IPS DF 4.7 (cell line): Measurements from ENCODE around the gene MYO1H.
"Not testable (repeated sequence)": the region's sequence is repeated elsewhere in the genome, so short reads cannot be mapped to it uniquely, and the experiment has no call there.

Source experiments
- DNase-seq: peaks from one replicate; pipeline ENCODE4 v3.0.0-alpha.2; 2013; ENCODE audit warnings: low spot score; ENCODE audit errors: extremely low read depth

MYO1H gene

DNA sequence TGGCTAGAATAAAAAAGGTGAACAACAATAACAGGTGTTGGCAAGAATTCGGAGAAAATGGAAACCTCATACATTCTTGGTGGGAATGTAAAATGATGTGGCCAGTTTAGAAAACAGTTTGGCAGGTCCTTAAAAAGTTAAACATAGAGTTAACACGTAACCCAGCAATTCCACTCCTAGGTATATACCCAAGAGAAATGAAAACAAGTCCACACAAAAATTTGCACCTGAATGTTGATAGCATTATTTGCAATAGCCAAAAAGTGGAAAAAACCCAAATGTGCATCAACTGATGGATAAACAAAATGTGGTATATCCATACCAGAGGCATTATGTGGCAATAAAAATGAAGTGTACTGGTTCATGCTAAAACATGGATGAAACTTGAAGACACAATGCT is 2.3 kb upstream of the MYO1H start:
- DNase-seq = no peak

GRCh38 chr12:109346920-109347319 is 780 bp upstream of the MYO1H start:
- DNase-seq = no peak

DNA sequence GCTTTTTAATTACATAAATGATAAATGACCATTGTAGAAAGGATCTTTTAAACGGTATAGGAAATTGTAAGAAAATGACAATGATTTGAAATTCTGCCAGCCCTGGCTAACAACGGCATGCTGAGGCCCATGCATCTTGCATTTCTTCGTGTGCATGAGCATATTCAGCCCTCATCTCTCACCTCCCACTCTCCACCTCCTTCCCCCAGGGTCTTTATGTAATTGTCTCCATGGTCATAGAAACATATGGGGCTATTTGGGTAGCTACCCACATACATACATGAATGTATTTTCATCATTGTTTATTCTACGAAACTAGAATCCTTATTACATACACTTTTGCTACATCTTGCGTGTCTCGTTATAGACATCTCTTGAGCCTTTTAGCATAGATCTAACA is 4.5 kb downstream of the MYO1H start:
- no peak for DNase-seq

DNA sequence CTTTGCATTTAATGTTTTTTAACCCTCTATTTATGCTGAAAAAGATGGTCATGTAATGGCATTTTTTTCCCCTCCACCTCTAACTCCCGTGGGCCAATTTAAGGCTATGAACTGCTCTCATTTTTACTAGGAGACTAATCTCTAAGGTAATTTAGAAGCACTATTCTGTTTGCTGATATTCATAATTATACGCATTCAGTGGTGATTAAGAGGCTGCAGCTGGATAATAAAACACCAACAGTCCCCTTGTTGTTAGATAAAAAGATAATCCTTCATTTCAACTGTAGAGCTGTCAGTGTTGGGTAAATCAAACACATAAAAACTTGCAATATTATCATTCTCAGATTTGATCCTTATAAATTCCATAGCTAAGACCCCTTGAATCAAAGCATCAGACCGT is 8.9 kb downstream of the MYO1H start:
- no peak for DNase-seq

DNA sequence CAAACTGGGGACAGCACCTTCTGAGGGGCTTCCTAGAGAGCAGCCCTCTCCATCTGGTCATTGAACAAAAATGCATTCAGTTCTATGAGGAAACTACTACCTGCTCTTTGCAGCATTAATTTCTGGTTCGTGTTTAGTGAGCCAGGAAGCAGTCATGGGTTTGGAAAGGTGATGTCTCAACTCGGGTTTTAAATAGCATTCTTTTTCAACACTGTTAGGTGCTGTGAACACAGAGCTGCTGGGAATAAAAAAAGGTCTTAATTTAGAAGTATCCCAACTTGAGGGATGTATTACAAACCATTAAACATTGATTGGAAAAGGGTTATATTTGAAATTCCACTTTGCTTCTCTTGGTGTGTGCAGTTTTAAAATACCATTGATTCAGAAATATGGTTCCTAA is 9.3 kb downstream of the MYO1H start:
- DNase-seq = no peak

- DNase-seq = no peak
Measured at GRCh38 chr12:109358154-109358869, 10.6 kb downstream of the MYO1H start.

- DNase-seq = no peak
Measured at GRCh38 chr12:109359131-109359690, 11.5 kb downstream of the MYO1H start.

DNA sequence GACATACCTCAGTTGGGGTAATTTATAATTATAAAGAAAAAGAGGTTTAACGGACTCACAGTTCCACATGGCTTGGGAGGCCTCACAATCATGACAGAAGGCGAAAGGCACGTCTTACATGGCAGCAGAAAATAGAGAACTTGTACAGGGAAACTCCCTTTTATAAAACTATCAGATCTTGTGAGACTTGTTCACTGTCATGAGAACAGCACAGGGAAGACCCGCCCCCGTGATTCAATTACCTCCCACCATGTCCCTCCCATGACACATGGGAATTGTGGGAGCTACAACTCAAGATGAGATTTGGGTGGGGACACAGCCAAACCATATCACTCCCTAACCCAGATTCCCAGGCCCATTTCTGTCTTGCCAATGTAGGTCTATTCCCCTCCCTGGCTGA is 22.1 kb downstream of the MYO1H start:
- no peak for DNase-seq

- DNase-seq = no peak
Measured at GRCh38 chr12:109377139-109377685, 29.5 kb downstream of the MYO1H start.

DNA sequence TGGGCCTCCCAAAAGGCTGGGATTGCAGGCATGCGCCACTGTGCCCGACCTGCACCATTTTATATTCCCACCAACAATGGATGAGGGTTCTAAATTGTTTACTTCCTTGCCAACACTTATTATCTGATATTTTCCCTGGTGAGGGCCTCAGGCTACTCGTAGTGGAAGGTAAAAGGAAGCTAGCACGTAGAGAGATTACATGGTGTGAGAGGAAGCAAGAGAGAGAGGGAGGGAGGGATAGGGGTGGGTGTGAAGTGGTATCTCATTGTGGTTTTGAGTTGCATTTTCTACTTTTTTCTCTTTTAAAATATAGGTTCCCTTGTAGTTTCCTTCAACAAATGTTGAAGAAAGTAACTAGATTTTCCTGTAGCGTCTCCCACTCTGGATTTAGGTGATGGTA is 30.9 kb downstream of the MYO1H start:
- DNase-seq = no peak

GRCh38 chr12:109382031-109382430 is 34.3 kb downstream of the MYO1H start:
- no peak for DNase-seq

GRCh38 chr12:109383240-109383639 is 35.5 kb downstream of the MYO1H start:
- no peak for DNase-seq

DNA sequence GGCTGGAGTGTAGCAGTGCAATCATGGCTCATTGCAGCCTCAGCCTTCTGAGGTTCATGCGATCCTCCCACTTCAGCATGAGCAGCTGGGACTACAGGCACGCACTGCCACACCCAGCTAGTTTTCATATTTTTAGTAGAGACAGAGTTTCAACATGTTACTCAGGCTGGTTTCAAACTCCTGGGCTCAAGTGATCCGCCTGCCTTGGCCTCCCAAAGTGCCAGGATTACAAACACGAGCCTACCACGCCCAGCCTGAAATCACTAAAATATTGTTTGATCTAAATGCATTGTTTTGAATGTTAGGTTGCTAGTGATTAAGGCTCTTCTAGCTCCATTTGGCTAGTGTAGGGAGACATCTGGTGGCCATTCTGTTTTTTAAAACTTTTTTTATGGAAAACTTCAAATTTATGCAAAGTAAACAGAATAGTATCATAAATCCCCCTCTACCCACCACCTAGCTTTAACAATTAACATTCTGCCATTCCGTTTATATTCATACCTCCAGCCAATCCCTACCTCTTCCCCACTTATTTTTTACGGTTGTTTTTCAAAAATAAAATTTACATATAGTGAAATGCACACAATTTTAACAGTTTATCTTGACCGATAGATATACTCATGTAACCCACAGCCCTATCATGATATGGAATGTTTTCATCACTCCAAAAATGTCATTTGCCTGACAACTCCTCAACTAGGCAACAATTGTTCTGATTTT is 37.8 kb downstream of the MYO1H start:
- DNase-seq = no peak

GRCh38 chr12:109386059-109386433 is 38.3 kb downstream of the MYO1H start:
- DNase-seq = no peak

GRCh38 chr12:109387425-109388166 is 39.9 kb downstream of the MYO1H start:
- no peak for DNase-seq

GRCh38 chr12:109388167-109388563 is 40.5 kb downstream of the MYO1H start:
- DNase-seq = no peak

- DNase-seq = no peak
Measured at GRCh38 chr12:109389146-109389545, 41.4 kb downstream of the MYO1H start.

DNA sequence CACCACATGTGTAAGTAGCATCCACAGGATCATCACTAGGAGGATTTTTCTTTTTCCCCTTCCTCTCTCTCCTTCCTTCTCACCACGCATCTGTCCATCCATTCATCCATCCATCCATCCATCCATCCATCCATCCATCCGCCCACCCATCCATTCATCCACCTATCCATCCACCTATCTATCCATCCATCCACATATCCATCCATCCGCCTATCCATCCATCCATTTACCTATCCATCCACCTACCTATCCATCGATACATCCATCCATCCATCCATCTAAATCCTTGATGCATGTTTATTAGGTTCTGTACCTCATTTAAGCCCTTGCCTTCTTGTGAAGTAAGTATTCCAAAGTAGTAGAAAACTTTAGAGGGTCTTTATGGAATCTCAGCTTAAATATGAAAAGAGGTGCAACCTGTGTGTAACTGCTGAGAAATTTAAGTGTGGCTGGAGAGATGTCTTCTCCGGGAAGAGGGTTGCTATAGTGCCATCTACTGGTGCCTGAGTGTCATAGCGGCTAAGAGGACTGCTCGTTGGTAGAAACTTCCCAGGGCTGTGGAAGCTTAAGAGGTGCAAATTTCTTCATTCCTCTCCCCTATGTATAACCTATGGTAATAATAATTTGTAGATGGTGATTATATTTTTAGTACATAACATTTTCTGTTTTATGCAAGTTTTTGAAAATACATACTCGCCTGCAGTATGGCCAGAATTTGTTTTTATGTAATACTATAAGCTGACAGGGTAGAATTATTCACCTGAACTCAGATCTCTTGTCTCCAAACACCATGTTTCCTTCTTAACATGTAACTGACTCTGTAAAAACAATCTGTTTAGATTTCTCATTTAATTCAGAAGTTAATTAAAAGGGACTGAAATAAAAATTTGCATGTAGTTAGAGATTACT is 46.0 kb downstream of the MYO1H start:
- no peak for DNase-seq

DNA sequence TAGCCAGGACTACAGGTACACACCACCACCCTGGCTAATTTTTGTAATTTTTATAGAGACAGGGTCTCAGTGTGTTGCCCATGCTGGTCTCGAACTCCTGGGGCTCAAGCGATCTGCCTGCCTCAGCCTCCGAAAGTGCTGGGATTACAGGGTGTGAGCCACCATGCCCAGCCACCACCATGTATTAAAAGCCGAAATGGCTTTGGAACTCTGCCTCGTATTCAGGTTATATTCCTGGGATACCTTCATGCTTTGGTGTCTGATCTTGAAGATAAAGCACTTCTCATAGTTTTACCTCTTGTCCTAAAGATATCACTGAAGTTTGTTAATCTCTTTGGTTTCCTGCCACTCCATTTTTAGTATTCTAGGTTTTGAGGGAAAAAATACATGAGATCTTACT is 47.2 kb downstream of the MYO1H start:
- no peak for DNase-seq

GRCh38 chr12:109404841-109405240 is 57.1 kb downstream of the MYO1H start:
- not testable (repeated sequence) for DNase-seq

- not testable (repeated sequence) for DNase-seq
Measured at GRCh38 chr12:109406147-109406546, 58.4 kb downstream of the MYO1H start.
